Caco-2 (cell line): ENCODE results near the gene MAPKAP1. TPM values are rescaled to one million over a fixed set of nuclear protein-coding genes. Genes with fewer than 3 reads are reported as not detected.
A peak's percentile ranks its signal among the peaks of the same experiment; 100 is the strongest.

Experiments used
- BruUV-seq: library from RNA; stranded (reverse); fragments of 400-500 nt; replicated peaks from 2 replicates; lab custom pipeline; 2021; lab: Mats Ljungman, UMichigan
- CTCF ChIA-PET: fragments of 300-600 bp; sonication (Branson Sonifier 250); formaldehyde crosslinking; loops from one replicate; lab custom pipeline; 2022; ENCODE audit warnings: antibody characterized with exemption; lab: Charles Lee
- POLR2A ChIA-PET: fragments of 300-600 bp; sonication (Branson Sonifier 250); formaldehyde crosslinking; loops from one replicate; lab custom pipeline; 2022; ENCODE audit warnings: antibody characterized with exemption; lab: Charles Lee
- DNase-seq, 2 experiments: peaks; one replicate each; pipeline versions ENCODE4 v3.0.0 to v3.0.0-alpha.2; 2020 to 2022
- H3K27me3 ChIP-seq: replicated peaks from 2 replicates; pipeline ENCODE4 v1.6.0; 2011; ENCODE audit warnings: low read length; ENCODE audit not compliant: control insufficient read depth, insufficient read depth
- H3K36me3 ChIP-seq: 2 replicates; pipeline ENCODE4 v1.5.1; 2011; ENCODE audit warnings: low read length; ENCODE audit not compliant: control insufficient read depth, insufficient read depth
- H3K4me1 ChIP-seq: fragments of 250-450 bp; sonication (Bioruptor Pico); 2 replicates; pipeline ENCODE4 v1.5.1; 2020; ENCODE audit warnings: mild to moderate bottlenecking
- H3K4me3 ChIP-seq: 2 replicates; pipeline ENCODE4 v1.5.1; 2011; ENCODE audit warnings: low read depth, mild to moderate bottlenecking, control low read depth, low read length
- H3K9me3 ChIP-seq: fragments of 250-450 bp; sonication (Bioruptor Pico); 2 replicates; pipeline ENCODE4 v1.5.1; 2020; ENCODE audit warnings: mild to moderate bottlenecking, moderate library complexity
- H3K27ac Mint-ChIP-seq: one replicate; pipeline ENCODE4 v1.8.0; 2022; ENCODE audit warnings: mixed read lengths; ENCODE audit not compliant: unreplicated experiment
- H3K27me3 Mint-ChIP-seq: one replicate; pipeline ENCODE4 v1.8.0; 2022; ENCODE audit warnings: mixed read lengths; ENCODE audit not compliant: insufficient read depth, unreplicated experiment
- H3K36me3 Mint-ChIP-seq: one replicate; pipeline ENCODE4 v1.8.0; 2022; ENCODE audit warnings: mild to moderate bottlenecking, mixed read lengths; ENCODE audit not compliant: insufficient read depth, unreplicated experiment
- H3K4me1 Mint-ChIP-seq: one replicate; pipeline ENCODE4 v1.8.0; 2022; ENCODE audit warnings: low read depth, mixed read lengths; ENCODE audit not compliant: unreplicated experiment
- H3K4me3 Mint-ChIP-seq: one replicate; pipeline ENCODE4 v1.8.0; 2022; ENCODE audit warnings: mild to moderate bottlenecking, moderate library complexity, mixed read lengths; ENCODE audit not compliant: unreplicated experiment
- H3K9me3 Mint-ChIP-seq: one replicate; pipeline ENCODE4 v1.8.0; 2022; ENCODE audit warnings: mixed read lengths; ENCODE audit not compliant: unreplicated experiment
- intact Hi-C: fragments of 100-400 bp; cut with micrococcal nuclease; formaldehyde crosslinking; loops from one replicate; pipeline ENCODE4 v1.10.0; 2022; ENCODE audit not compliant: unreplicated experiment
- total RNA-seq: library from RNA; stranded (reverse); gene quantifications from 2 replicates; pipeline ENCODE4 v1.2.3, GENCODE V29; 2022
- TF ChIP-seq, protein P1 (sequence below), 2 experiments: fragments of 200-600 bp in 1 of 2; IDR thresholded peaks; 1 replicate in 1 of 2; 2 replicates in 1 of 2; pipeline versions ENCODE4 v1.5.1 to v1.8.0; 2011 to 2022; ENCODE audit warnings: antibody characterized with exemption in 1 of 2, control low read depth in 1 of 2, inconsistent platforms in 1 of 2, low read depth in 1 of 2, low read length in 1 of 2, mild to moderate bottlenecking in 1 of 2, moderate library complexity in 1 of 2; ENCODE audit not compliant: insufficient read depth in 1 of 2, severe bottlenecking in 1 of 2, unreplicated experiment in 1 of 2

MAPKAP1 gene
- total RNA-seq, 1 experiment from 2014 or later: 70.0 TPM

DNA sequence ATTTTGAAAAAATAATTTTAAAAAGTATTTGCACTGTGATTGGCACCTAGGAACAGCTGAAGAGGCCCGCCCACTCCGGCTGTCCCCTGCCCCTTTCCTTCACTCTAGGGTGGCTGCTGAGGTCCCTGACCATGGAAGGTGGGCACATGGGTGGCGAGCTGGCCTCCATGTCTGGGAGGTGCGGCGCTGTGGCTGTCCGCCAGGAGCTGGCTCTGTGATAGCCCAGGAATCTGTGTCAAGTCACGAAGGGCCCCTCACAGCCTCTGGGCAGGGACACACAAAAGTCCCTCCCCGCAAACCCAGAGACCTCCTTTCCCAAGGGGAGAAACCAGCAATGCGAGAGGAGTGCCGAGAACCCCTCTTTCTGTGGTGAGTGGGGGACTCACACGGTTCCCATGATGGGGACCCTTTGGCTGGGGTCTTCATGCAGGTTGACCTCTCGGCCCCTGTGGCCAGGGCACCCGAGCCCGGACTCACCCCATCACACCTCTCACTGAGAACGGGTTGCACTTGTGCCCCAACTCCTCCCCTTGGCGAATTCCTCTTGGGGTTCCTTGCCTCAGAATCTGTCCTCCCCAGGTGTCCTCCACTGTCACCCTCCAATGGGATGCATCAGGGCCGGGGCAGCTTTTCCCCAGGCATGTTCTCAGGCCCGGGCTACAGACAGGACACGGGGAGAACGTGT lies 277.4 kb downstream of the MAPKAP1 start:
- intact Hi-C loops: no loop called here
- CTCF ChIA-PET: no interaction called here

DNA sequence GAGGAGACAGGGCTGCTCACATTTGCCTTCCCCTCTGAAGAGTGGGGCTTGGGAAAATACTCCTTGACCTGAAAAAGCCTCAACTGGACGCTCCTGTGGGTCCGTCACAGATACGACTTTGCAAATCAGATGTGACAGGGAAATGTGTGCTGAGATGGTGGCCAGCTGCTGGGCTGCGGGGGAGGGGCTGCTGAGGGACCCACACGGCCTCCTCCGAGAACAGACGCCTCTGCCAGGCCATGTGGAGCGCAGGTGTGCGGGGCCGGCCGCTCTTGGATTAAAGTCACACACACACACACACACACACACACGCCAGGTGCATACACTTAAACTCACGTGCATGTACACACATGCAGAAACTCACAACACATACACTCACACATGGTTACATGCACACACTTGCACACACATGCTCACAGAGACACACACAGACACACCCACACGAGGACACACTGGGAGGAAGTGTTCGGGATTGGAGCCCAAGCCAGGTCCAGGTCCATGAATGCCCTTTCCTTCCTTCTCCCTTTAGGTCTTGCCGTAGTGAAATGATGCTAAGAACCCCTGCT lies 278.0 kb downstream of the MAPKAP1 start:
- Histone ChIP-seq H3K4me1 (no peaks in the 10 kb centered on the region), H3K4me3 (no peak overlapping the region), H3K9me3 (no peaks in the 10 kb centered on the region), H3K27me3 (no peaks in the 10 kb centered on the region), H3K36me3 (no peaks in the 10 kb centered on the region)
- CTCF ChIA-PET: no interaction called here
- Mint-ChIP-seq H3K36me3 (no peaks in the 10 kb centered on the region), H3K27ac (no peak overlapping the region), H3K9me3 (no peaks in the 10 kb centered on the region), H3K27me3 (no peaks in the 10 kb centered on the region), H3K4me3 (no peak overlapping the region), H3K4me1 (no peaks in the 10 kb centered on the region)
- no peak for DNase-seq
- BruUV-seq: no TSS peak
- intact Hi-C loops: no loop called here
- POLR2A ChIA-PET: no interaction called here
- TF ChIP-seq, protein P1, sequence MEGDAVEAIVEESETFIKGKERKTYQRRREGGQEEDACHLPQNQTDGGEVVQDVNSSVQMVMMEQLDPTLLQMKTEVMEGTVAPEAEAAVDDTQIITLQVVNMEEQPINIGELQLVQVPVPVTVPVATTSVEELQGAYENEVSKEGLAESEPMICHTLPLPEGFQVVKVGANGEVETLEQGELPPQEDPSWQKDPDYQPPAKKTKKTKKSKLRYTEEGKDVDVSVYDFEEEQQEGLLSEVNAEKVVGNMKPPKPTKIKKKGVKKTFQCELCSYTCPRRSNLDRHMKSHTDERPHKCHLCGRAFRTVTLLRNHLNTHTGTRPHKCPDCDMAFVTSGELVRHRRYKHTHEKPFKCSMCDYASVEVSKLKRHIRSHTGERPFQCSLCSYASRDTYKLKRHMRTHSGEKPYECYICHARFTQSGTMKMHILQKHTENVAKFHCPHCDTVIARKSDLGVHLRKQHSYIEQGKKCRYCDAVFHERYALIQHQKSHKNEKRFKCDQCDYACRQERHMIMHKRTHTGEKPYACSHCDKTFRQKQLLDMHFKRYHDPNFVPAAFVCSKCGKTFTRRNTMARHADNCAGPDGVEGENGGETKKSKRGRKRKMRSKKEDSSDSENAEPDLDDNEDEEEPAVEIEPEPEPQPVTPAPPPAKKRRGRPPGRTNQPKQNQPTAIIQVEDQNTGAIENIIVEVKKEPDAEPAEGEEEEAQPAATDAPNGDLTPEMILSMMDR (IDR thresholded peaks at IDR 0.05; ENCODE audit: insufficient read depth in 1 of 2, low read depth in 1 of 2, low read length in 1 of 2, severe bottlenecking in 1 of 2, unreplicated experiment in 1 of 2): no peak

More for the DNA sequence above, 277.4 kb downstream of the MAPKAP1 start:
- Mint-ChIP-seq H3K9me3 (no peaks in the 10 kb centered on the region), H3K4me1 (no peaks in the 10 kb centered on the region), H3K4me3 (no peak overlapping the region), H3K27ac (no peak overlapping the region), H3K27me3 (no peaks in the 10 kb centered on the region), H3K36me3 (no peaks in the 10 kb centered on the region)
- no peak for DNase-seq
- Histone ChIP-seq H3K36me3 (no peaks in the 10 kb centered on the region), H3K9me3 (no peaks in the 10 kb centered on the region), H3K4me1 (no peaks in the 10 kb centered on the region), H3K4me3 (no peak overlapping the region), H3K27me3 (no peaks in the 10 kb centered on the region)
- BruUV-seq: no TSS peak
- TF ChIP-seq, protein P1 (IDR thresholded peaks at IDR 0.05; ENCODE audit: insufficient read depth in 1 of 2, low read depth in 1 of 2, low read length in 1 of 2, severe bottlenecking in 1 of 2, unreplicated experiment in 1 of 2): no peak
- POLR2A ChIA-PET: no interaction called here

DNA sequence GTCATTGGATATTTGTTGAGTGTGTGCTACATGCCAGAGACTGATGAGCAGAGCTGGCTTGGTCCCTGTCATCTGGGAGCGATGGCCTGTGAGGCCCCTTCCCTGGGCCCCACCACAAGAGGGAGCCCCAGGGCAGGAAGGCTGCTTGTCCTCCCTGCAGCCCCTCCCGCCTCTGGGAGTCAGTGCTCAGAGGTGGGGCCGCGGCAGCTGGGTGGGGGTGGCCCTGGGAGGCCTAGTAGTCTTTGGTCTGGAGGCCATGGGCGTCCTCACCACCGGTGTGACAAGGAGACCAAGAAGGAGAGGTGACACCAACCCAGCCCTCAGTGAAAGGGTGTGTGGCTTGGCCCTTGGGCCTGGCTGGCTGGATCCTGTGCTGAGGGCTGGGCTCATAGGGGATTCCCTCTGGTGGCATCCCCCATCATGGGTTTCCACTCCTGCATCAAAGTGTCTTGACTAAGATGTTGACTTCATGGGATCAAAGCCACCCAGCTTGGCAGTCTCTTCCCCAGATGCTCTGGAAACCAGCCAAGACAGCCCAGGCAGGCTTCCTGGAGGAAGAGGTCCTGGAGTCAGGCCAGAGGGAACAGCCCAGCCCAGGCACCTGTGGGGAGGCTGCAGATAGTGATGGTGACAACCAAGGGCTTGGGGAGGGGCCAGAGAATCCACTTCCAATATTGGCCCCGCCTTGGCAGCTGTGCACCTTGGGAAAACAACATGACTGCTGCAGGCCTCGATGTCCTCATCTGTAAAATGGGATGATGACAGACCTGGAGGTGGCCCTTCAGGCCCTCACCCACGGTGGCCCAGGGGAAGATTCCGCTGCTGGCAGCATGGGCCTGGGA lies 278.7 kb downstream of the MAPKAP1 start:
- no peaks in the 10 kb centered on the region for H3K36me3 ChIP-seq
- no peaks in the 10 kb centered on the region for H3K27me3 ChIP-seq
- H3K4me3 ChIP-seq: no peak overlapping the region
- Mint-ChIP-seq H3K27me3 (no peaks in the 10 kb centered on the region), H3K27ac (no peak overlapping the region), H3K9me3 (no peaks in the 10 kb centered on the region), H3K4me1 (no peaks in the 10 kb centered on the region), H3K36me3 (no peaks in the 10 kb centered on the region), H3K4me3 (no peak overlapping the region)
- H3K4me1 ChIP-seq: no peaks in the 10 kb centered on the region
- intact Hi-C loops: no loop called here
- CTCF ChIA-PET: no interaction called here
- no peaks in the 10 kb centered on the region for H3K9me3 ChIP-seq
- DNase-seq: peak in 1 of 2 experiments; percentile 65
- TF ChIP-seq, protein P1 (IDR thresholded peaks at IDR 0.05; ENCODE audit: insufficient read depth in 1 of 2, low read depth in 1 of 2, low read length in 1 of 2, severe bottlenecking in 1 of 2, unreplicated experiment in 1 of 2): peak; percentile 48 to 58
- POLR2A ChIA-PET: no interaction called here
- no TSS peak for BruUV-seq
